K562 (cell line): ENCODE measurements around the gene ZNF324B. TPM values are rescaled to one million over a fixed set of nuclear protein-coding genes. Genes with fewer than 3 reads are reported as not detected.

Experiments
- ARID3B ChIP-seq: fragments of 250-450 bp; sonication (Bioruptor Pico); IDR thresholded peaks from 2 replicates; pipeline ENCODE4 v1.4.0; 2020; ENCODE audit warnings: borderline replicate concordance
- BCOR ChIP-seq: fragments of 450-650 bp; IDR thresholded peaks from 2 replicates; pipeline ENCODE4 v1.6.1; 2016
- DLX4 ChIP-seq: fragments of 250-450 bp; sonication (Bioruptor Pico); IDR thresholded peaks from 2 replicates; pipeline ENCODE4 v1.6.1; 2021; ENCODE audit warnings: mild to moderate bottlenecking
- ELK3 ChIP-seq: fragments of 450-650 bp; formaldehyde crosslinking; IDR thresholded peaks from 2 replicates; pipeline ENCODE4 v1.4.0; 2020; ENCODE audit warnings: mild to moderate bottlenecking
- EP400 ChIP-seq: fragments of 450-650 bp; IDR thresholded peaks from 2 replicates; pipeline ENCODE4 v1.6.1; 2017; ENCODE audit warnings: antibody characterized with exemption, mild to moderate bottlenecking, moderate library complexity
- FOXP4 ChIP-seq: sonication (generic); formaldehyde crosslinking; IDR thresholded peaks from 2 replicates; pipeline ENCODE4 v1.8.0; 2022; ENCODE audit warnings: mild to moderate bottlenecking, missing genetic modification reagents, borderline replicate concordance
- HINFP ChIP-seq: fragments of 450-650 bp; conservative IDR thresholded peaks from 2 replicates; pipeline ENCODE4 v1.6.1; 2016; ENCODE audit warnings: missing genetic modification characterization, low read depth, mild to moderate bottlenecking, control low read depth, missing compliant biosample characterization
- HNRNPK ChIP-seq: fragments of 200-400 bp; formaldehyde crosslinking; IDR thresholded peaks from one replicate; pipeline ENCODE4 v1.6.1; 2018; ENCODE audit warnings: mild to moderate bottlenecking, low read depth, low read length; ENCODE audit not compliant: poor library complexity, severe bottlenecking
- NFIX ChIP-seq: fragments of 250-450 bp; sonication (Bioruptor Pico); IDR thresholded peaks from 2 replicates; pipeline ENCODE4 v1.4.0; 2020; ENCODE audit warnings: low read depth, mild to moderate bottlenecking, moderate library complexity
- PATZ1 ChIP-seq: fragments of 250-450 bp; sonication (Bioruptor Pico); IDR thresholded peaks from 2 replicates; pipeline ENCODE4 v1.5.0; 2020; ENCODE audit warnings: mild to moderate bottlenecking, borderline replicate concordance
- PRPF4 ChIP-seq: fragments of 200-400 bp; formaldehyde crosslinking; IDR thresholded peaks from one replicate; pipeline ENCODE4 v1.6.1; 2017; ENCODE audit warnings: low read length, low read depth, mild to moderate bottlenecking; ENCODE audit not compliant: insufficient read depth, poor library complexity, severe bottlenecking
- PURB ChIP-seq: sonication (generic); formaldehyde crosslinking; IDR thresholded peaks from 2 replicates; pipeline ENCODE4 v1.9.0; 2021; ENCODE audit warnings: low read depth, mild to moderate bottlenecking, missing genetic modification reagents
- TARDBP ChIP-seq: fragments of 450-650 bp; IDR thresholded peaks from 2 replicates; pipeline ENCODE4 v1.6.1; 2016
- THRB ChIP-seq: fragments of 450-650 bp; formaldehyde crosslinking; conservative IDR thresholded peaks from 2 replicates; pipeline ENCODE4 v1.4.0; 2022; ENCODE audit warnings: mild to moderate bottlenecking, missing genetic modification characterization
- ZNF347 ChIP-seq: fragments of 450-650 bp; formaldehyde crosslinking; IDR thresholded peaks from 2 replicates; pipeline ENCODE4 v1.4.0; 2020; ENCODE audit warnings: low read depth, mild to moderate bottlenecking, moderate library complexity
- ZNF583 ChIP-seq: fragments of 250-450 bp; sonication (Bioruptor Pico); IDR thresholded peaks from 2 replicates; pipeline ENCODE4 v1.4.0; 2020
- polyA plus RNA-seq, 8 experiments: library from polyadenylated mRNA; depleted of rRNA in 4 of 8; stranded (reverse) in 5 of 8; unstranded in 3 of 8; fragments of >200 nt; fragmentation: Nextera tagmentation in 2 of 8; fragmentation: Illumina TruSeq in 1 of 8; extraction: Ambion mirVana in 2 of 8; extraction: Trizol in 1 of 8; gene quantifications; 2 replicates each; pipeline versions ENCODE4 v1.2.1 to v1.2.3, GENCODE V29; 2011 to 2014; ENCODE audit warnings: inconsistent platforms in 1 of 8, missing spikeins in 1 of 8
- total RNA-seq, 7 experiments: library from RNA; depleted of rRNA in 6 of 7; stranded (reverse); fragments of >200 nt in 6 of 7; fragmentation: Illumina TruSeq in 2 of 7; extraction: Trizol in 2 of 7; gene quantifications; 2 replicates each; pipeline versions ENCODE4 v1.2.1 to v1.2.3, GENCODE V29; 2011 to 2021; ENCODE audit warnings: low replicate concordance in 1 of 7

The ZNF324B gene
- total and polyA plus RNA-seq, 9 of the 15 experiments (the other 6 are each of a cell fraction or from before 2014, with no cell fraction given) = 0.20 to 13.5 (median 5.7) TPM

- no peak for TF ChIP-seq FOXP4 (CRISPR knock-in tag)
- TF ChIP-seq DLX4 (CRISPR knock-in tag) = no peak
- TF ChIP-seq ZNF583 (CRISPR knock-in tag) = no peak
- no peak for TF ChIP-seq ARID3B
- no peak for TF ChIP-seq THRB (CRISPR knock-in tag)
- no peak for TF ChIP-seq BCOR
- no peak for TF ChIP-seq PRPF4
- TF ChIP-seq EP400 = peak; percentile 59
- TF ChIP-seq ZNF347 (CRISPR knock-in tag) = no peak
- no peak for TF ChIP-seq TARDBP
- TF ChIP-seq NFIX (CRISPR knock-in tag) = no peak
- TF ChIP-seq ELK3 (CRISPR knock-in tag) = no peak
- TF ChIP-seq PURB (CRISPR knock-in tag) = no peak
- TF ChIP-seq PATZ1 (CRISPR knock-in tag) = no peak; the same call in 1 of the 2 replicates
- no peak for TF ChIP-seq HINFP (tag)
- no peak for TF ChIP-seq HNRNPK
Observed at GRCh38 chr19:58475714-58476497, 24.5 kb downstream of the ZNF324B start, which contains the start of gene ZNF446 (continued).
